Measurements from ENCODE around the gene APBB2.
"Not testable (repeated sequence)": the region's sequence is repeated elsewhere in the genome, so short reads cannot be mapped to it uniquely, and the experiment has no call there.

The APBB2 gene

GRCh38 chr4:40927074-40927473 is 287.3 kb downstream of the APBB2 start:
- Histone ChIP-seq H3K4me1 (ENCODE audit: control insufficient read depth in 1 of 2, insufficient read depth in 1 of 2, low read depth in 1 of 2, low read length in 1 of 2) (no peaks in the 10 kb centered on the region), H3K4me3 (ENCODE audit: low read depth in 1 of 2, low read length in 1 of 2) (no peak overlapping the region), H3K27ac (no peak overlapping the region), H3K36me3 (no peaks in the 10 kb centered on the region), H3K27me3 (no peaks in the 10 kb centered on the region), H3K9me3 (no peaks in the 10 kb centered on the region)
- TF ChIP-seq CTCF (IDR thresholded peaks at IDR 0.05), result no peak

- Histone ChIP-seq H3K36me3 (no peaks in the 10 kb centered on the region), H3K4me1 (ENCODE audit: control insufficient read depth in 1 of 2, insufficient read depth in 1 of 2, low read depth in 1 of 2, low read length in 1 of 2) (no peaks in the 10 kb centered on the region), H3K27ac (no peak overlapping the region), H3K4me3 (ENCODE audit: low read depth in 1 of 2, low read length in 1 of 2) (no peak overlapping the region), H3K27me3 (no peaks in the 10 kb centered on the region), H3K9me3 (no peaks in the 10 kb centered on the region)
- no peak for TF ChIP-seq CTCF (IDR thresholded peaks at IDR 0.05)
These were observed 289.6 kb downstream of the APBB2 start for GRCh38 chr4:40924793-40925117.

GRCh38 chr4:40924096-40924792 is 290.1 kb downstream of the APBB2 start:
- Histone ChIP-seq H3K36me3 (no peaks in the 10 kb centered on the region), H3K27me3 (no peaks in the 10 kb centered on the region), H3K4me3 (ENCODE audit: low read depth in 1 of 2, low read length in 1 of 2) (no peak overlapping the region), H3K9me3 (no peaks in the 10 kb centered on the region), H3K27ac (no peak overlapping the region), H3K4me1 (ENCODE audit: control insufficient read depth in 1 of 2, insufficient read depth in 1 of 2, low read depth in 1 of 2, low read length in 1 of 2) (no peaks in the 10 kb centered on the region)
- TF ChIP-seq CTCF (IDR thresholded peaks at IDR 0.05), result peak; percentile 85

GRCh38 chr4:40923316-40924095 is 290.8 kb downstream of the APBB2 start:
- H3K4me1 ChIP-seq (ENCODE audit: control insufficient read depth in 1 of 2, insufficient read depth in 1 of 2, low read depth in 1 of 2, low read length in 1 of 2), result no peaks in the 10 kb centered on the region
- no peak for TF ChIP-seq CTCF (IDR thresholded peaks at IDR 0.05)
- no peak overlapping the region for H3K27ac ChIP-seq
- no peaks in the 10 kb centered on the region for H3K9me3 ChIP-seq
- H3K36me3 ChIP-seq, result no peaks in the 10 kb centered on the region
- H3K27me3 ChIP-seq, result no peaks in the 10 kb centered on the region
- no peak overlapping the region for H3K4me3 ChIP-seq (ENCODE audit: low read depth in 1 of 2, low read length in 1 of 2)

- not testable (repeated sequence) for H3K27ac ChIP-seq; H3K4me1 ChIP-seq (ENCODE audit: control insufficient read depth in 1 of 2, insufficient read depth in 1 of 2, low read depth in 1 of 2, low read length in 1 of 2); H3K27me3 ChIP-seq; H3K4me3 ChIP-seq (ENCODE audit: low read depth in 1 of 2, low read length in 1 of 2); H3K36me3 ChIP-seq; H3K9me3 ChIP-seq
These were observed 294.4 kb downstream of the APBB2 start for GRCh38 chr4:40919976-40920375.

- TF ChIP-seq CTCF (IDR thresholded peaks at IDR 0.05), result no peak
- Histone ChIP-seq H3K27me3 (no peaks in the 10 kb centered on the region), H3K27ac (no peak overlapping the region), H3K4me3 (ENCODE audit: low read depth in 1 of 2, low read length in 1 of 2) (no peak overlapping the region), H3K9me3 (no peaks in the 10 kb centered on the region), H3K4me1 (ENCODE audit: control insufficient read depth in 1 of 2, insufficient read depth in 1 of 2, low read depth in 1 of 2, low read length in 1 of 2) (no peaks in the 10 kb centered on the region), H3K36me3 (no peaks in the 10 kb centered on the region)
These were observed 296.0 kb downstream of the APBB2 start for GRCh38 chr4:40918330-40918729.

Data from neutrophil (primary cell).